ENCODE measurements around the gene ASB13. TPM values are rescaled to one million over a fixed set of nuclear protein-coding genes. Genes with fewer than 3 reads are reported as not detected.

Gene ASB13
- total and polyA plus RNA-seq, 2 of the 13 experiments (the other 11 are each of a cell fraction or from before 2014, with no cell fraction given): 9.3 to 15.4 TPM

DNA sequence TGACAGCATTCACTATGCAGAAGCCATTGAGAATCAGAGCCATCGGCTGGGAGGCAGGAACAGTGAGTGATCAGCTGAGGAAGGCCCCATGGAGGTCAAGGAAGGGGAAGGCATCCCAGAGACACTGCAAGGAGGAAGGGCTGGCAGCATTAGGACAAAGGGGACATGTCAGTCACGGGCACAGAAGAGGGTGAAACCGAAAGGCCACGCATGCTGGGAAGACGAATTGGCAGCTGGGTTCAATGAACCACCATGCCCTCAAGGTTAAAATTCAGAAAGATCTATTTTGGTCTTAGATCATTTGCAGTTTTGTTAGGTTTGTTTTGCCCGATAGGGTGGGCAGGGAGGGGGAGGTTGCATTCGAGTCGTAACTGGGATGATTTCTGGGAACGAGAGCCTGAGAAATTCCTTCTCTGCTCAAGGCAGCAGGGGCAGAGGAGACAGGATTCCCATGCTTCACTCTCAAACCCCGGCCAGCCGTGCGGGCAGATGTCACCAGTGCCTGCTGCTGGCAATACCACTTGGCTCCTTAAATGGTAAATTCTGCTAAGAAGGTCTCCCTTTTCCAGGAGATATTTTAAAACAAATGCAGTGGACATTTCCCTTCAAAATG lies 57.7 kb downstream of the ASB13 start:
- no peak overlapping the region for H3K4me2 ChIP-seq (ENCODE audit: low read depth, low read length)
- in situ Hi-C loops (cut with HindIII; ENCODE audit: extremely low pct_ligation_motif_present, low pct_unique_long_range_greater_than_20kb) (loop anchor here (25.0 kb wide), 1 partner anchor 796 kb away; no protein-coding TSS in a partner anchor), intact Hi-C loops (cut with micrococcal nuclease; ENCODE audit: unreplicated experiment) (no loop called here)
- TF ChIP-seq ZNF235 (CRISPR knock-in tag; IDR thresholded peaks at IDR 0.05; ENCODE audit: borderline replicate concordance) (no peak), REPIN1 (CRISPR knock-in tag; IDR thresholded peaks at IDR 0.05; ENCODE audit: borderline replicate concordance, low read depth) (no peak), RXRA (CRISPR knock-in tag; IDR thresholded peaks at IDR 0.05) (no peak)
- no peaks in the 10 kb centered on the region for H3K79me2 ChIP-seq (ENCODE audit: insufficient read depth, low read length)
- 74% methylated on average over 8 of the region's 12 CpGs for WGBS (ENCODE audit: low lambda C conversion rate)
- no peak overlapping the region for H2AFZ ChIP-seq (ENCODE audit: low read length)
- ChIA-PET CTCF (ENCODE audit: low intra/inter-chr PET ratio, low total read pairs) (no interaction called here), POLR2A (interaction anchor here (2.4 kb wide), 1 partner anchor 162 kb away, joined by 10 read pairs; no protein-coding TSS in a partner anchor)
- H3K36me3 ChIP-seq (replicated peaks in 1 of 2; ENCODE audit: control insufficient read depth in 1 of 2, insufficient read depth in 2 of 2, low read length in 2 of 2): no peaks in the 10 kb centered on the region
- H3K4me1 ChIP-seq (ENCODE audit: insufficient read depth, low read length): peaks cover 83% of the 10 kb centered on the region
- no peaks in the 10 kb centered on the region for H3K9me3 ChIP-seq (ENCODE audit: low read length)
- no peaks in the 10 kb centered on the region for H3K27me3 ChIP-seq (ENCODE audit: control insufficient read depth in 1 of 2, insufficient read depth in 2 of 2, low read length in 2 of 2)
- no peak overlapping the region for H3K4me3 ChIP-seq (replicated peaks in 1 of 3; ENCODE audit: insufficient read depth in 1 of 3, low read depth in 2 of 3, low read length in 3 of 3)
- no peak overlapping the region for H3K9ac ChIP-seq (ENCODE audit: insufficient read depth, low read depth, low read length)
- BruUV-seq (replicated peaks): no TSS peak
- no peak for DNase-seq (ENCODE audit: low spot score)
- H3K27ac ChIP-seq (ENCODE audit: extremely low read length, insufficient read depth, low read length): no peak overlapping the region
- no peaks in the 10 kb centered on the region for H4K20me1 ChIP-seq (ENCODE audit: insufficient read depth, low read length)
- no peak for ATAC-seq
- no peak for FAIRE-seq

DNA sequence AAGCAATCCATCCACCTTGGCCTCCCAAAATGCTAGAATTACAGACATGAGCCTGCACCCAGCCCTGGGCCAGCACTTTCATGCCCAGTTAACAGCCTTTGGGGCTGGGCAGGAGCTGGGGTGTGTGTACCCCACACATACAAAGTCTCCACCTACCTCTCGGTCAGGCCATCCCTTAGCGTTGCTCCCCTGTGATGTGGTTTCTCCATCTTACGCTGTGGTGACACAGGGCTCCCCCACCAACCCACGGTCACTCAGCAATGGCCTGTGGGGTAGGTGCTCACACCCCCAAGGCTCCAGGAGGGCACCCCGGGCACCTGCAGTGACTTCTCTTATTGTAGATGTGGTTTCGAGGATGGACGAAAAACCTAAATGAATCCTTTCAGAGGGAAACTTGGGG lies 58.8 kb downstream of the ASB13 start:
- Histone ChIP-seq H3K9ac (ENCODE audit: insufficient read depth, low read depth, low read length) (no peak overlapping the region), H3K9me3 (ENCODE audit: low read length) (no peaks in the 10 kb centered on the region), H3K4me1 (ENCODE audit: insufficient read depth, low read length) (peaks cover 83% of the 10 kb centered on the region), H3K27me3 (ENCODE audit: control insufficient read depth in 1 of 2, insufficient read depth in 2 of 2, low read length in 2 of 2) (no peaks in the 10 kb centered on the region), H3K36me3 (replicated peaks in 1 of 2; ENCODE audit: control insufficient read depth in 1 of 2, insufficient read depth in 2 of 2, low read length in 2 of 2) (no peaks in the 10 kb centered on the region), H3K4me3 (replicated peaks in 1 of 3; ENCODE audit: insufficient read depth in 1 of 3, low read depth in 2 of 3, low read length in 3 of 3) (no peak overlapping the region), H3K27ac (ENCODE audit: extremely low read length, insufficient read depth, low read length) (no peak overlapping the region), H4K20me1 (ENCODE audit: insufficient read depth, low read length) (no peaks in the 10 kb centered on the region), H3K79me2 (ENCODE audit: insufficient read depth, low read length) (no peaks in the 10 kb centered on the region), H3K4me2 (ENCODE audit: low read depth, low read length) (no peak overlapping the region), H2AFZ (ENCODE audit: low read length) (no peak overlapping the region)
- intact Hi-C loops (cut with micrococcal nuclease; ENCODE audit: unreplicated experiment) (no loop called here), in situ Hi-C loops (cut with HindIII; ENCODE audit: extremely low pct_ligation_motif_present, low pct_unique_long_range_greater_than_20kb) (loop anchor here (25.0 kb wide), 1 partner anchor 795 kb away; no protein-coding TSS in a partner anchor)
- ChIA-PET POLR2A (no interaction called here), CTCF (ENCODE audit: low intra/inter-chr PET ratio, low total read pairs) (no interaction called here)
- WGBS (ENCODE audit: low lambda C conversion rate): 75% methylated on average over 7 of the region's 7 CpGs
- FAIRE-seq (no peak), ATAC-seq (no peak), DNase-seq (ENCODE audit: low spot score) (no peak)
- BruUV-seq (replicated peaks): no TSS peak
- TF ChIP-seq ARHGAP35 (CRISPR knock-in tag; IDR thresholded peaks at IDR 0.05; ENCODE audit: borderline replicate concordance) (no peak), ZNF333 (CRISPR knock-in tag; IDR thresholded peaks at IDR 0.05; ENCODE audit: borderline replicate concordance) (no peak), STAG1 (CRISPR knock-in tag; IDR thresholded peaks at IDR 0.05) (no peak), FOXK1 (CRISPR knock-in tag; IDR thresholded peaks at IDR 0.05; ENCODE audit: borderline replicate concordance, low read depth) (no peak), DMAP1 (CRISPR knock-in tag; IDR thresholded peaks at IDR 0.05) (no peak), KMT2B (CRISPR knock-in tag; IDR thresholded peaks at IDR 0.05) (no peak)
